ENCODE measurements around the gene CAPZA1. TPM values are rescaled to one million over a fixed set of nuclear protein-coding genes. Genes with fewer than 3 reads are reported as not detected.
A peak's percentile ranks its signal among the peaks of the same experiment; 100 is the strongest.

CAPZA1 gene
- total and polyA plus RNA-seq, 2 of the 8 experiments (the other 6 are each of a cell fraction or from before 2014, with no cell fraction given): 48.9 to 107 TPM

- TF ChIP-seq JUND (IDR thresholded peaks at IDR 0.05; ENCODE audit: low read length) (no peak), GABPA (IDR thresholded peaks at IDR 0.05; ENCODE audit: borderline replicate concordance, insufficient read depth, low read length) (no peak), CBX8 (IDR thresholded peaks at IDR 0.05; ENCODE audit: borderline replicate concordance, low read depth, low read length) (no peak), SIX5 (IDR thresholded peaks at IDR 0.05; ENCODE audit: low read depth, low read length) (no peak), CHD2 (IDR thresholded peaks at IDR 0.05; ENCODE audit: low read length) (no peak), TBP (IDR thresholded peaks at IDR 0.05; ENCODE audit: low read depth, low read length) (peak; percentile 30; the same call in 1 of the 2 replicates), SRF (IDR thresholded peaks at IDR 0.05; ENCODE audit: low read depth, low read length) (no peak), TEAD4 (IDR thresholded peaks at IDR 0.05; ENCODE audit: low read depth, low read length) (no peak), YY1 (IDR thresholded peaks at IDR 0.05; ENCODE audit: low read depth, low read length) (no peak), MAFK (IDR thresholded peaks at IDR 0.05; ENCODE audit: low read depth, low read length) (no peak), PHF8 (conservative IDR thresholded peaks at IDR 0.05; ENCODE audit: low read depth, low read length) (no peak; the same call in 1 of the 2 replicates), KDM4A (IDR thresholded peaks at IDR 0.05; ENCODE audit: low read depth, low read length, severe bottlenecking) (no peak), POLR2AphosphoS5 (IDR thresholded peaks at IDR 0.05; ENCODE audit: low read depth, low read length) (no peak), BRCA1 (IDR thresholded peaks at IDR 0.05; ENCODE audit: low read depth, low read length) (no peak), HDAC2 (IDR thresholded peaks at IDR 0.05; ENCODE audit: borderline replicate concordance in 1 of 2, low read depth in 2 of 2, low read length in 2 of 2) (no peak), SAP30 (IDR thresholded peaks at IDR 0.05; ENCODE audit: insufficient read depth, insufficient replicate concordance, low read length) (no peak), TAF1 (IDR thresholded peaks at IDR 0.05; ENCODE audit: low read depth, low read length) (0 out of 2 replicates have a peak, but pooled peaks have one; percentile 13), NANOG (IDR thresholded peaks at IDR 0.05; ENCODE audit: insufficient read depth, low read depth, low read length, poor library complexity, severe bottlenecking) (no peak), GTF2F1 (IDR thresholded peaks at IDR 0.05; ENCODE audit: borderline replicate concordance, low read depth, low read length) (no peak), POU5F1 (IDR thresholded peaks at IDR 0.05; ENCODE audit: low read depth, low read length) (no peak)
- TF ChIP-seq, protein P1, sequence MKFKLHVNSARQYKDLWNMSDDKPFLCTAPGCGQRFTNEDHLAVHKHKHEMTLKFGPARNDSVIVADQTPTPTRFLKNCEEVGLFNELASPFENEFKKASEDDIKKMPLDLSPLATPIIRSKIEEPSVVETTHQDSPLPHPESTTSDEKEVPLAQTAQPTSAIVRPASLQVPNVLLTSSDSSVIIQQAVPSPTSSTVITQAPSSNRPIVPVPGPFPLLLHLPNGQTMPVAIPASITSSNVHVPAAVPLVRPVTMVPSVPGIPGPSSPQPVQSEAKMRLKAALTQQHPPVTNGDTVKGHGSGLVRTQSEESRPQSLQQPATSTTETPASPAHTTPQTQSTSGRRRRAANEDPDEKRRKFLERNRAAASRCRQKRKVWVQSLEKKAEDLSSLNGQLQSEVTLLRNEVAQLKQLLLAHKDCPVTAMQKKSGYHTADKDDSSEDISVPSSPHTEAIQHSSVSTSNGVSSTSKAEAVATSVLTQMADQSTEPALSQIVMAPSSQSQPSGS (IDR thresholded peaks at IDR 0.05; ENCODE audit: low read length): no peak
These were observed 95.8 kb downstream of the CAPZA1 start, which contains the start of gene PPM1J (continued) for GRCh38 chr1:112715264-112716053.
